ENCODE results near the gene PHKB. TPM values are rescaled to one million over a fixed set of nuclear protein-coding genes. Genes with fewer than 3 reads are reported as not detected.

The PHKB gene
- total and polyA plus RNA-seq, 2 donors (not counting 3 experiments of a cell fraction or from before 2014, with no cell fraction given), result 30.1 to 61.0 TPM

DNA sequence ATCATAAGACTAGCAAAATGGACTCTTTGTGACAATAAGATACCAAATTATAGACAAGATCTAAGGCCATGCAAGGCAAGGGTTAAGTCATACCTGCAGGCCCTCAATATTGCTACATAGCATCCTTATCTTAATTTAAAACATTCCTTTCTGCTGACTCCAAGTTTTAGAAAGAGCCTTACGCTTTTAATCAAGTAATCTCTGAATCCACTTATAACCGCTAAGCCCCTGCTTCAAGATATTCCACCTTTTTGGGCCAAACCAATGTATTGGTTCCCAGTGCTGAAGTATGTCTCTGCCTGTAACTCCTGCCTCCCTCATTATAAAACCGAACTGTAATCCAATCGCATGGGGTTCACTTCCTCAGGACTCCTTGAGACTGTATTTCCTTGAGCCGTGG, 255.4 kb downstream of the PHKB start:
- intact Hi-C loops (cut with micrococcal nuclease) (no loop called here), dilution Hi-C loops (cut with MboI; ENCODE audit: extremely low pct_ligation_motif_present, low sequenced_read_pairs) (no loop called here)
- no peak for FAIRE-seq
- BruUV-seq (replicated peaks), result no TSS peak
- no peak overlapping the region for H3K9ac ChIP-seq (replicated peaks; ENCODE audit: extremely low read depth, insufficient read depth, low read length)
- H3K4me1 ChIP-seq (ENCODE audit: control insufficient read depth, extremely low read depth, insufficient read depth, low read length), result peaks cover 14% of the 10 kb centered on the region
- H2AFZ ChIP-seq (ENCODE audit: low read depth, low read length), result no peak overlapping the region
- DNase-seq (ENCODE audit: low read depth, low spot score), result no peak
- ChIA-PET POLR2A (no interaction called here), CTCF (no interaction called here)
- H3K4me3 ChIP-seq (replicated peaks in 1 of 3; ENCODE audit: insufficient read depth in 1 of 3, low read depth in 1 of 3, low read length in 3 of 3), result no peak overlapping the region
- no peak overlapping the region for H3K27ac ChIP-seq (ENCODE audit: insufficient read depth, low read depth, low read length)
- no peaks in the 10 kb centered on the region for H4K20me1 ChIP-seq (replicated peaks; ENCODE audit: control insufficient read depth, extremely low read depth, insufficient read depth, low read length)
- H3K9me3 ChIP-seq (replicated peaks; ENCODE audit: control insufficient read depth, insufficient read depth, low read length), result no peaks in the 10 kb centered on the region
- no peaks in the 10 kb centered on the region for H3K27me3 ChIP-seq (ENCODE audit: control insufficient read depth in 2 of 2, insufficient read depth in 2 of 2, low read length in 2 of 2)
- H3K9me1 ChIP-seq (replicated peaks; ENCODE audit: control insufficient read depth, extremely low read depth, insufficient read depth, low read length), result no peaks in the 10 kb centered on the region
- TF ChIP-seq JUN (IDR thresholded peaks at IDR 0.05; ENCODE audit: borderline replicate concordance, insufficient read depth, insufficient read length, low read depth), result no peak
- TF ChIP-seq, protein P1, sequence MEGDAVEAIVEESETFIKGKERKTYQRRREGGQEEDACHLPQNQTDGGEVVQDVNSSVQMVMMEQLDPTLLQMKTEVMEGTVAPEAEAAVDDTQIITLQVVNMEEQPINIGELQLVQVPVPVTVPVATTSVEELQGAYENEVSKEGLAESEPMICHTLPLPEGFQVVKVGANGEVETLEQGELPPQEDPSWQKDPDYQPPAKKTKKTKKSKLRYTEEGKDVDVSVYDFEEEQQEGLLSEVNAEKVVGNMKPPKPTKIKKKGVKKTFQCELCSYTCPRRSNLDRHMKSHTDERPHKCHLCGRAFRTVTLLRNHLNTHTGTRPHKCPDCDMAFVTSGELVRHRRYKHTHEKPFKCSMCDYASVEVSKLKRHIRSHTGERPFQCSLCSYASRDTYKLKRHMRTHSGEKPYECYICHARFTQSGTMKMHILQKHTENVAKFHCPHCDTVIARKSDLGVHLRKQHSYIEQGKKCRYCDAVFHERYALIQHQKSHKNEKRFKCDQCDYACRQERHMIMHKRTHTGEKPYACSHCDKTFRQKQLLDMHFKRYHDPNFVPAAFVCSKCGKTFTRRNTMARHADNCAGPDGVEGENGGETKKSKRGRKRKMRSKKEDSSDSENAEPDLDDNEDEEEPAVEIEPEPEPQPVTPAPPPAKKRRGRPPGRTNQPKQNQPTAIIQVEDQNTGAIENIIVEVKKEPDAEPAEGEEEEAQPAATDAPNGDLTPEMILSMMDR (IDR thresholded peaks at IDR 0.05; ENCODE audit: extremely low read depth in 1 of 2, insufficient read depth in 1 of 2, low read depth in 1 of 2, low read length in 2 of 2), result no peak
- no peak for TF ChIP-seq POLR2AphosphoS5 (IDR thresholded peaks at IDR 0.05; ENCODE audit: insufficient read depth, low read depth, low read length)
- no peak for TF ChIP-seq FOS (IDR thresholded peaks at IDR 0.05; ENCODE audit: borderline replicate concordance, insufficient read depth, low read length)
- no peak for TF ChIP-seq EZH2 (IDR thresholded peaks at IDR 0.05; ENCODE audit: borderline replicate concordance, low read depth, low read length, severe bottlenecking)
- TF ChIP-seq POLR2A (IDR thresholded peaks at IDR 0.05; ENCODE audit: low read depth, low read length), result no peak
- no peak for TF ChIP-seq MYC (IDR thresholded peaks at IDR 0.05; ENCODE audit: low read depth, low read length)
- TF ChIP-seq, protein P2, sequence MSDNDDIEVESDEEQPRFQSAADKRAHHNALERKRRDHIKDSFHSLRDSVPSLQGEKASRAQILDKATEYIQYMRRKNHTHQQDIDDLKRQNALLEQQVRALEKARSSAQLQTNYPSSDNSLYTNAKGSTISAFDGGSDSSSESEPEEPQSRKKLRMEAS (IDR thresholded peaks at IDR 0.05; ENCODE audit: insufficient read depth, insufficient read length), result no peak
- no peak for TF ChIP-seq GATA2 (IDR thresholded peaks at IDR 0.05; ENCODE audit: insufficient read depth, insufficient read length, low read depth, low read length)
- no peak overlapping the region for H3K4me2 ChIP-seq (ENCODE audit: insufficient read depth, low read length)
- no peaks in the 10 kb centered on the region for H3K36me3 ChIP-seq (ENCODE audit: control insufficient read depth in 2 of 2, extremely low read depth in 1 of 2, insufficient read depth in 2 of 2, low read length in 2 of 2)
- no peaks in the 10 kb centered on the region for H3K79me2 ChIP-seq (ENCODE audit: control insufficient read depth, insufficient read depth, low read length)

Data from endothelial cell of umbilical vein (primary cell).